Measurements from ENCODE around the gene CCDC7.
"Not testable (repeated sequence)": the region's sequence is repeated elsewhere in the genome, so short reads cannot be mapped to it uniquely, and the experiment has no call there.

Gene CCDC7

DNA sequence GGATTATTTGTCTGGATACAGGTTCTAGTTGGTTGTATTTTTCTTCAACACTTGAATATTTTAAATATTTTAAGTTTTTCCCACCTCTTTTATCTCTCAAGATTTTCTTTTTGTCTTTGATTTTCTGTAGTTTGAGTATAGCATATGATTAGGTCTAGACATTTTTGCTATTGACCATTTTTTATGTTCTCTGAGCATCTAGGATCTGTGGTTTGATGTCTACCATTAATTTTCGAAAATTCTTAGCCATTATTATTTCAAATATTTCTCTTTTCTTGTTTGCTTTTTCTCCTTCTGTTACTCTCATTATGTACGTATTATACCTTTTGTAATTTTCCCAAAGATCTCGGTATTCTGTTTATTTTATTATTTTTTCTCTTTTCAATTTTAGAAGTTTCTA lies 293.0 kb downstream of the CCDC7 start:
- FAIRE-seq: peak; percentile 3

DNA sequence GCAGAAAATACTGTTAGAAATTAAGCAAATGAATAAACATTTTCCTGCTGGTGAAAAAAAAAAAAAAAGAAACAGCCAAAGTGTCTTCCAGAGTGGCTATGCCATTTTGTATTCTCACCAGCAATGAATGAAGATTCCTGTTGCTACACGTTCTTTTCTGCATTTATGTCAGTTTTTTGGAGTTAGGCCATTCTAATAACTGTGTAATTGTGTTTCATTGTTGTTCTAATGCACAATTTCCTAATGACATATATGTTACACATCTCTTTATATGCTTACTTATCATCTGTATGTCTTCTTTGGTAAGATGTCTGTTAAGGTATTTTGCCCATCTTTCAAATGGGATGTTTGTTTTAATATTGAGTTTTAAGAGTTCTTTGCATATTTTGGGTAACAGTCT lies 298.4 kb downstream of the CCDC7 start:
- no peak for FAIRE-seq

DNA sequence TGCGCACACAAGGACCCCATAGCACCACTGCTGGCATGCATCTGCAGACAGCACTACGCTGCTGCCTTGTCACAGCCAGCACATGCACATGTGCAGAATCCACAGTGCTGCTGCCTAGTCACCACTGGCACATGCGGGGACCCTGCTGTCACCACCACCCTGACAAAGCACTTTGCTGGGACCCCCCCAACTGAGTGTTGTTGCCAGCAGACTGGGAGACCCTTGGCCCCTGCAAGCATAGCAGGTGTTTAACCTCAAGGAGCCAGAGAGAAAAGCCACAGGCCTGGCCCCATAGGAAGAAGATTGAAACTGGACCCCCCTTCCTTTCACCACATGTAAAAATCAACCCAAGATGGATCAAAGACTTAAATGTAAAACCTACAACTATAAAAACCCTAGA lies 300.9 kb downstream of the CCDC7 start:
- FAIRE-seq: no peak

DNA sequence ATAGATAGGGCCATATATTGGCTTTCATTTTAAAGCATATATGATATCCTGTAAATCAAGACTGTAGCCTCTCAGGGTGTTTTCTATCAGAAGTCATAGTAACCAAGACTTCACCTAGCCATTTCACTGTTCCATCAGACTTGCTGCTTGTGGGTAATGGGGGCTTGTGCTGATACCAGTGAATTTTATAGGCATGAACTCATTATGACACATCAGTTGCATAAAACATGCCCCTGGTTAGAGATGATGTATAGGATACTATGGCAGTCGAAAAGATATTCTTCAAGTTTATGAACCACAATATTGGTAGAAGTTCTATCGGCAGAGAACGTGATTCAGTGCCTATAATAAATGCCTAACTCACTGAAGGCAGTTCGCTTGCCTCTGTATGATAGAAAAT lies 305.6 kb downstream of the CCDC7 start:
- no peak for FAIRE-seq

DNA sequence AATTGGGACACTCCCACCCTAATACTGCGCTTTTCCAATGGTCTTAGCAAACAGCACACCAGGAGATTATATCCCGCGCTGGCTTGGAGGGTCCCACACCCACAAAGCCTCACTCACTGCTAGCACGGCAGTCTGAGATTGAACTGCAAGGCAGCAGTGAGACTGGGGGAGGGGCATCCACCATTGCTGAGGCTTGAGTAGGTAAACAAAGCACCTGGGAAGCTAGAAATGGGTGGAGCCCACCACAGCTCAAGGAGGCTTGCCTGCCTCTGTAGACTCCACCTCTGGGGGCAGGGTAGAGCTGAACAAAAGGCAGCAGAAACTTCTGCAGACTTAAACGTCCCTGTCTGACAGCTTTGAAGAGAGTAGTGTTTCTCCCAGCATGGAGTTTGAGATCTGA lies 309.0 kb downstream of the CCDC7 start:
- not testable (repeated sequence) for FAIRE-seq

DNA sequence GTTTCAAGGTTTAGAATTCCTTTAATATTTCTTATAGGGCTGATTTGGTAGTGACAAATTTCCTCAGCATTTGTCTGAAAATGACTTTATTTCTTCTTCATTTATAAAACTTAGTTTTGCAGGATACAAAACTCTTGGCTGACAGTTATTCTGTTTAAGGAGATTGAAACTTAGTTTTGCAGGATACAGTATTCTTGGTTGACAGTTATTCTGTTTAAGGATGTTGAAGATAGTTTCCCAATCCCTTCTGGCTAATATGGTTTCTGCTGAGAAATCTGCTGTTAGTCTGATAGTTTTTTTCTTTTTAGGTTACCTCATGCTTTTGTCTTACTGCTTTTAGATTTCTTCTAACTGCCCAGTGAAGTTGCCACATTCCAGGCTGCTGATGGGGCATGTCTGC lies 325.3 kb downstream of the CCDC7 start:
- no peak for FAIRE-seq

DNA sequence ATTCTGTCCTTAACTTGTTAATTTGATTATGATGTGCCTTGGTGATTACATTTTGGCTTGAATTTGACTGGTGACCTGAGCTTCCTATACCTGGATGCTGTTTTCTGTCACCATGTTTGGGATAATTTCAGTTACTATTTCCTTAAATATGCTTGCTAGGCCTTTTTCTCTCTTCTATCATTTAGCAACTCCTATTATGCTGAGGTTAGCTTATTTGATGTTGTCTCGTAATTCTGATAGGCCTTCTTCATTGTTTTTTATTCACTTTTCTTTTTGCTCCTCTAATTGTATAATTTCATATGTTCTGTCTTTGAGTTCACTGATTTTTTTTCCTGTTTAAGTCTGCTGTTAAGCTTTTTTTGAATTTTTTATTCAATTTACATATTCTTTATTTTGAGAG lies 327.2 kb downstream of the CCDC7 start:
- no peak for FAIRE-seq

DNA sequence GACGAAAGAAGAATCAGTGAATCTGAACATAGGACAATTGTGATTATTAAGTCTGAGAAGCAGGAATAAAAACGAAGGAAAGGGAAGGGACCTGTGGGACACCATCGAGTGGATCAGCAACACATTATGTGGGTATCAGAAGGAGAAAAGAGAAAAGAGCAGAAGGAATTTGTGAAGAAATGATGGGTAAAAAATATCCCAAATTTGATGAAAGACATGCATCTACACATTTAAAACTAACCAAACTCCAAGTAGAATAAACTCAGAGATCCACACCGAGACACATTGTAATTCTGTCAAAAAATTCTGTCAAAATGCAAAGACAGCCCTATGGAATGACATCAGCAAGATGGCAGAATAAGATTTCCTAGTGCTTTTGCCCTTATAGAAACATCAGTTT lies 341.0 kb downstream of the CCDC7 start:
- no peak for FAIRE-seq

DNA sequence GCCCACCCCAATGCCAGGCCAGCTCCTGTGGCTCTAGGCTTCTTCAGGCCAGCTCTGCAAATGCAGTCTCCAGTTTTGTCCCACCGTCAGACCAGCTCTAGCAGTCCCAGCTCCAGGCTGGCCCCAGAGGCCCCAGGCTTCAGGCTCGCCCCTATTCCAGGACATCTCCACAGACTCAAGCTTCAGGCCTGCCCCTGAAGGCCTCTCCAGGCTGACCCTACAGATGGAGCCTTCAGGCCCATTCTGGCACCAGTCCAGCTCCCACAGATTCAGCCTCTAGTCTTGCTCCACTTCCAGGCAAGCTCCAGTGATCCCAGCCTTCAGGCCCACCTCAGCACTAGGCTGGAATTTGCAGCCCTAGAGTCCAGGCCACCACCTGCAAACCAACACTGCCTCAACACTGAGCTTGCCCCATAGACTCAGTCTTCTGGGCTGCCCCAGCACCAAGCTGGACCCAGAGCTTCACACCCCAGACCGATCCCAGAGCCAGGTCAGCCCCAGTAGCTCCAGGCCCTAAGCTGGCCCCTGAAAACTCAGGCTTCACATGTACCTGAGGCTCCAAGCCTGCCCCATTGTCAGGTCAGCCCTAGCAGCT lies 341.8 kb downstream of the CCDC7 start:
- FAIRE-seq: no peak

DNA sequence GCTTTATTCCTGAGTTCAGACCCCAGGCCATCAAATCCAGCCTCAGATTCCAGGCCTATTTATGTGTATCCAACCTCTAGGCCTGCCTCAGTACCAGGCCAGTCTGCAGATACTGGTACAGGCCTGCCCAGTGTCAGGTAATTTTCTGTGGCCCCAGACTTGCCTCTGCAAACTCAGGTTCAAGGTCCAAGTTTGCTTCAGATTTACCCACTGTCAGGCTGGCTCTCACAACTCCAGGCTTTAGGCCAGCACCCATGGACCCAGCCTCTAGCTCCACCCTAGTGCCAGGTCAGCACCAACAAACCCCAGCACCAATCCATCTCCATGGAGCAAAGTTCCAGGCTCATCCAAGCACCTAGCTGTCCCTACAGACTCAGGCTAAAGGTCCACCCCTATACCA lies 342.4 kb downstream of the CCDC7 start:
- no peak for FAIRE-seq

DNA sequence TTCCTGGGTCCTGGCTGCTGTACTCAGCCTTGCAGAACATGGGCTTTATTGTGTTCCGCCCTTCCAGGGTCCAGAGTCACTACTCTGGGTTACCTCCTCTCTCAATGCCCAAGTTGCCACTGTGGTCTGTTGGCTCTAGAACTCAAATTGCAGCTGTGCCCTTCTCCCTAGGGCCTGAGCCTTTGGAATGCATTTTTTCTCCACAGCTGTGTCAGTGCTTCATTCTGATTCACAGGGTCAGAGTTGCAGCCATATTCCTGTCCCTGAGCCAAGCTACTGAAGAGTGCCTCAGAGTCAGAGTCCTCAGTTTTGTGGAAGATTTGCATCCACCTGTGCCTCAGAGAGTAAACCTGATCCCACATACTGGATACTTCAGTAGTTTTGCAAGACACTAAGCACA lies 344.5 kb downstream of the CCDC7 start:
- no peak for FAIRE-seq

DNA sequence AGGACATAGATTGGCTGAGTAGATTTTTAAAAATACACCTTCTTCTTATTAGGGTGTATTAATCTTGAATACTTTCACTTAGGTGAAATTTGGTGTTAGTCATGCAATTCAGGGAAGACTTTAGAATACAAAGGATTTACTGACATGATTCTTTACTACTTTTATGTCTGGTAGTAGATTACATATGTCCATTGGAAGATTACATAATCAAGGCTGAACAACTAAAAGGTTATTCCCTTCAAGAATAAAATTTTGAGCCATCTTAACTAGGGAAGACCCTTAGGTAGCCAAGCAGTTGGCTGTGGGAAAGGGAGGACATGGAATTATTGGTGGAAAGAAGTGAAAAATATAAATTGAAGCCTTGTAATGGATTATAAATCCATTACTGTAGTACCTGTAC lies 347.1 kb downstream of the CCDC7 start:
- no peak for FAIRE-seq

DNA sequence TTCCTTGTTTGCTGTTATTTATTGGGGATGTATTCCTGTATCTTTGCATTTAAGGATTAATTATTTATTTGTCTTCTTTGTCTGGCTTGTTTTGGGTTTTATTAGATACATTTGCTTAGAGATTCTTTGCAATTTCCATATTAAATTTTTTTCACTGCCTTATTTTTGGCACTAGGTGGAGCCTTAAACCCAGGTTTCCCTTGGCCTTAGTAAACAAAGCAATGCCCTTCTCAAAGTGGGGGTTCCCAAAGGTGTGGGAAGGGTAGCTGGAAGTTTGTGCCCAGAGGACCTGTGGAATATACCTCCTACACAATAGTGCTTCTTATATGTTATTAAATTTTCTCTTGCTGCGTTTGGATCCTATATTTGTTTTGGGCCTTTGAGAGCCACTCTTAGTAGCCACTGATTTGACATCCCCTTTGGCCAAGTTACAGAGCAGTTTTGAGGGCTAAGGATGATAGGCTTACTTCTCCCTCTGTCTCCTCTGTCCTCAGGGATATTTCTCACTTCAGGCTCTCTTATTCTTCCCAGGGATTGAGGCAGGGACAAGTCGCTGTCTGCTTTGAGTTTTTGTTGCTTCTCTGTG lies 349.8 kb downstream of the CCDC7 start:
- peak; percentile 91 for FAIRE-seq

DNA sequence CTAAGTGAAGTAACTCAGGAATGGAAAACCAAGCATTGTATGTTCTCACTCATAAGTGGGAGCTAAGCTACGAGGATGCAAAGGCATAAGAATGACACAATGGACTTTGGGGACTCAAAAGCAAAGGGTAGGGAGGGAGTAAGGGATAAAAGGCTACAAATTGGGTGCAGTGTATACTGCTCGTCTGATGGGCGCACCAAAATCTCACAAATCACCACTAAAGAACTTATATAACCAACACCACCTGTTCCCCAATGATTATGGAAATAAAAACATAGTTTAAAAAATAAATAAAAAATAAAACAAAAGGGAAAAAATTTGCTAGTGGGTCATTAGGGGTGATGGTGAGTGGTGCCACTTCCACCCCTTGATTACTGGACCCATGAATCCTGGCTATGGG lies 351.5 kb downstream of the CCDC7 start:
- FAIRE-seq: not testable (repeated sequence)

DNA sequence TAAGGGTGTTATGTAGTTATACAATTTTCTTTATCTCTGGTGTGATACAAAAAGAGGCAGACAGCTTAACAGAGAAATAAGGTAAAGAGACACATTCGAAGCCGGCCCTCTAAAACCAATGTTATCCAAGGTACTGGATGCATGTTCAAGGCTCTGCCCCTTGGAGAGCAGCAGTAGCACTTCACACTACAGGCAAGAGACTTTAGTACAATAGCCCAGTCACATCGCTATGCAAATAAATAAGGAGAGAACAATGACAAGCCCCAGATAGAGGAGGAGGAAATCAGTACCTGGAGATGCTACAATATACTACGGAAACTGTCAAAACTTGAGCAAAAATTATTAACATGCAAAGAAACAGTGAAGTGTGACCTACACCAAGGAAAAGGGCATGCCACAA lies 401.0 kb downstream of the CCDC7 start:
- no peak for FAIRE-seq

DNA sequence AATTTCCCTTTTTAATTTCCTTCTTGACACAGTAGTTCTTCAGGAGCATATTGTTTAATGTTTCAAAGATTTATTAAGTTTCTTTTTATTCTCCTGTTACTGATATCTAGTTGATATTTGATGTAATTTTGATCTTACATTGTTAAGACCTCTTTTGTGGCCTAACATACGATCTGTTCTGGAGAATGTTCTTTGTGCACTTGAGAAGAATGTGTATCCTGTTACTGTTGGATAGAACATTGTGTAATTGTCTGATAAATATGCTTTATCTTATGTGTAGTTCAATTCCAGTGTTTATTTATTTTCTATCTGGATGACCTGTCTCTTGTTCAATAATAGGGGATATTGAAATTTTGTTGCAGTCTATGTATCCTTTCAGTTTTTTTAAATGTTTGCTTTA lies 405.4 kb downstream of the CCDC7 start:
- FAIRE-seq: no peak

DNA sequence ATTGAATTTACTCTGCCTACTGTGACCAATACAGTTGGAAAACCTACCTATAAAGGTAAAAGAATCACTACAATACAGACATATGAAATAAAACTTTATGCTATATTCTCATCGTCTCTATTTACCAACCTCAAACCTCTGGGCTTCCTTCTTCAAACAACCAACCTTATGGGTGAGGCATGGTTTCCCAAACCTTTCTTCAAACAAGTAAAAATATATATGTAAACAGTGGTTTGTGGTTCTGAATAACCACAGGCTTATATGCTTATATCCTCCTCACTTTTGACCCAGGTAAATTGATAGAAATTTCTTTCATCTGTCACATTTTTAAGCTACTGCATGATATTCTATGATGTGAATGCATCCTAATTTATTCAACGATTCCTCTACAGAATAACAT lies 408.5 kb downstream of the CCDC7 start:
- FAIRE-seq: no peak

DNA sequence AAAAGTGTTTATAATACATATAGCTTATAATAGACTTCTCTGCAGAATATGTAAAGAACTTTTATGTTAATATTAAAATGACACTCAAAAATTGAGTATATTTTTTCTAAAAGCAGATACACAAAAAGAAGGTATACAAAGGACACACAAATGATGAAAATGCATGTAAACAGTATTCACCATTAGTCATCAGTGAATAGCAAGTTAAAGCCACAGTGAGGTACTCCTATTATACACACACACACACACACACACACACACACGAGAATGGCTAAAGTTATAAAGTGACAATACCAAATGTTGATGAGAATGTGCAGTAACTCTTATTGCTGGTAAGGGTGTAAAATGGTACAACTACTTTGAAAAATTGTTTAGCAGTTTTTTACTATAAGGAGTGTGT lies 419.2 kb downstream of the CCDC7 start:
- no peak for FAIRE-seq

DNA sequence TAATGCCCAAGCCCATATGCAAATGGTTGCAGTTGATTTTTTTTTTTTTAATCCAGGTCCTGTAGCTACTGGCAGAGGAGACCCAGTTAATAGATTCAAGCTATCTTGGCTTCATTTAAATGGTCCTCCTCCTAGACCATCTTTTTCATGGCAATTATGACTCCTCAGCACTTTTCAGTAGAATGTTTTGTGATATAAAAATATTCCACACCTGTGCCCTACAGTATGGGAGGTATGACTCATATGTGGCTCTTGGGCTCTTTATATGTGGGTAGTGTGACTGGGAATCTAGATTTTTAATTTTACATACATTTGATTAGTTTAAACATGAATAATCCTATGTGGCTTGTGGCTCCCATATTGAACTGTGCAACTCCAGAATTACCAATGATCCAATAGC lies 432.0 kb downstream of the CCDC7 start:
- FAIRE-seq: no peak

DNA sequence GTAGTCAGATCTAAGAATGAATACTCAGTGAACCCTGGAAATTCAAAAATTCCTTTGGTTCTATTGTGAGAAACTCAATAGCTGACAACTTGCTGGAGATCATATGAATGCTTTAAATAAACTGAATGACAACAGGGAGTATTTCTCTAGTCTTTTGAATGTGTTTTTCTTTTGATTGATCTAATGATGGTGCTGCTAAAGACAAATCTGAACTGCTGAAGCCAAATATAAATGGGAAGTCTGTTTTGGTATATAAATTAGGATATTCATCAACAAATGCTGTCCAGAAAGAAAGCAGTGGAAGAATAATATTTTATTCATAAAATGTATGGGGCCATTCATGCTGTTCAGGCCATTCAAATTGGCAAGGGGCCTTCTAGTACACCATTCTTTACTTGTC lies 432.7 kb downstream of the CCDC7 start:
- FAIRE-seq: no peak

DNA sequence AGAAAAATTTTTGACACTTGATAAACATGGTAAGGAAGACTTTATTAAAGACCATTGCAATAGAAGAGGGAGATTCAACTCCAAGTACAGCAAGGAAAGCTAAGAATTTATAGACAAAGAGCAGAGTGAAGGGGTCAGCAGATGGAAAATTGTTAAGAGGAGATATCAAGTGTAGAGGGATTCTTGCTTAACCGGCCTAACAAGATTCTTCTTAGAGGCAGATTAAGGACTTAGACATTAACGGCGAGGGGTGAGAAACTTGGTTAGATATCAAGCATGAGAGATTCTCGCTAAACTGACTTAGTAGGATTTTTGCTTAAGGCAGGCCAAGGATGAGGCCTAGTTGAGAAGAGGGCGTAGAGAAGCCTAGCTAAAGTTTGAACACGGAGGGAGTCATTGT lies 436.1 kb downstream of the CCDC7 start:
- FAIRE-seq: no peak

DNA sequence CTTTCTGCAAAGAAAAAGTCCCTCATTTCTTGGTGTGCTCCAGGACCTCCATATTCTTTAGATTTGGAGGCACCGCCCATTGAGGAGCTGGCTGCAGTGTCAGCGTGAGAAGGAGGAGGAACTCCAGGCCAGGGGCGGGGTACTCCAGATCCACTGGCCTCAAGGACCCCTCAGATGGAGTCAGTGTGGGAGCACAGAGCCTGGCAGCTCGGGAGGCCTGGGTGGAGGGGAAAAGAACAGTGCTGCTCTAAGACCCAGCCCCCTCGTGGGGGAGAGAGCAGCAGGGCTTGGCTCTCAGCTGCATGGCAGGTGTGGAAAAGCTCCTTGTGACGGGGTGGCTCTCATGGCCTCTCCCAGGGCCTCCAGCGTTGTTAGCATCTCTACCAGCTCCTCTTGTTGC lies 441.5 kb downstream of the CCDC7 start:
- no peak for FAIRE-seq

DNA sequence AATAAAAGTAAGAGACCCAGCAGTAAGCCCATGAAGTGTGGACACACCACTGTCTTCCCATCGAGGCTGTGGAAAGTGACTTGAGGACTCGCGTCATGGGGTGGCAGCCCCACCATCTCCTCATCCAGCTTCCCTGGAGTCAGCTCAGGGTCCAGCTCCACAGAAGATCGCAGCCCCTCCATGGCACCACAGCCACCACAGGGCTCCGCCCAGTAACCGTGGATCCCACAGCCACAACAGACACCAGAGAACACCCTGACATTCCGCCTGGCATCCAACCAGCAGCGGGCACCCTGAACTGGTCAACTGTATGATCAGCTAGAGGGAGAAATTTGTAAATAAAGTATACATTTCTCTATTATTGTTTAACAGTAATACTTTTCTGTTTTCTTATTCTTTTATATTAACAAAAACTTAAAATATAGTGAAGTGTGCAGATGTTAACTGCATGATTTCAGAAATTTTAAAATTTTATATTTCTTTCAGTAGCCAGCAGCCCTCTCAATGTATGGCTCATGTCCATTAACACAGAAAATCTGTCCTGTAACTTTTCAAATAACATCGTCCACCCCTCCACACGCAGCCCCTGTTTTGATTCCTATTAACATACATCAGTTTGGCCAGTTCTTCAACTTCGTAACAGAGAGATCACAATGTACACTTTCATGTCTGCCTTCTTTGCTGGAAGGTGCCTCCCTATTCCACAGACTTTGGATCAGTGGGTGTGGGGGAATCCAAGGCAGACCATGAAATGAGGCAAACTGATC lies 442.4 kb downstream of the CCDC7 start:
- FAIRE-seq: no peak

DNA sequence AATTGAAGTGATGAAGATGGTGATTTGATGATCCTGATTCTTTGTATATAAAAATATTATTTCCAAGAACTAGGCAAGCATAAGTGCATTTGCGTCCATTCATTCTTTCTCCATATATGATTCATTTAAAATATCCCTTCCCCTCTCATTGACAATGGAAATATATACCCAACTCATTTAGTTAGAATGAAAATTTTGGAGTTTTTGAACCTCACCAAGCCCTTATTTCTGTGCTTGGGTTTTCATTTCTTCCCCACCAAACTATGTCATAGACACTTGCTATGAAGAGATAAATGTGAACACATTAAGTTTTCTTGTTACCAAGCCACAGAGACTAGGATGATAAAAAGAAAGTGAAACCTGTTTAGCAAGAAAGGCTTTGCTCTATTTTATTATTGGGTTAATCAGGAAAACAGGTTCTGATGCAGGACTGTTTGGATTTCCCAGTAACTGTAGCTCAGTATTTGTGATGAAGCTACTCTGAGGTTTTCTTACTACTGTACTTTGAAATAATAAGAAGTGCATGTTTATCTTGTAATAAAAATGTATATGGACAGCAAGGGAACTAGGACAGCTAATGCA lies 443.8 kb downstream of the CCDC7 start:
- FAIRE-seq: no peak

Data from A204.1 (cell line).